ENCODE measurements around the gene PARD3. TPM values are rescaled to one million over a fixed set of nuclear protein-coding genes. Genes with fewer than 3 reads are reported as not detected.

PARD3 gene
- total and polyA plus RNA-seq, 7 donors = 20.2 to 84.4 (median 53.4) TPM

DNA sequence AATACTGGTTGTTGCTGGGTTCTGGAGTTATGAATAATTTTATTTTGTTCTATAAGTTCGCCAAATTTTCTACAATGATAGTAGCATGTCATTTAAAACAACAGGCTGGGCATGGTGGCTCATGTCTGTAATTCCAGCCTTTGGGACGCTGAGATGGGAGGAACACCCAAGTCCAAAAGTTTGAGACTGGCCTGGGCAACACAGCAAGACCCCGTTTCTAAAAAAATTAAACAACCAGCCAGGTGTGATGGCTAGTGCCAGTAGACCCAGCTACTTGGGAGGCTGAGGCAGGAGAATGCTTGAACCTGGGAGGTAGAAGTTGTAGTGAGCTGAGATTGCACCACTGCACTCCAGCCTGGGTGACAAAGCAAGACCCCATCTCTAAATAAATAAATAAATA, 347.7 kb downstream of the PARD3 start:
- Histone ChIP-seq H3K9me3 (no peaks in the 10 kb centered on the region), H3K4me1 (no peaks in the 10 kb centered on the region), H3K27ac (no peak overlapping the region), H3K4me3 (no peak overlapping the region), H3K27me3 (ENCODE audit: insufficient read depth in 3 of 3, low read length in 2 of 3) (no peaks in the 10 kb centered on the region), H3K36me3 (ENCODE audit: insufficient read depth in 1 of 2, low read depth in 1 of 2) (peaks cover 0 to 5% of the 10 kb centered on the region in 2 donors)
- no peak for DNase-seq
- TF ChIP-seq, protein P1, sequence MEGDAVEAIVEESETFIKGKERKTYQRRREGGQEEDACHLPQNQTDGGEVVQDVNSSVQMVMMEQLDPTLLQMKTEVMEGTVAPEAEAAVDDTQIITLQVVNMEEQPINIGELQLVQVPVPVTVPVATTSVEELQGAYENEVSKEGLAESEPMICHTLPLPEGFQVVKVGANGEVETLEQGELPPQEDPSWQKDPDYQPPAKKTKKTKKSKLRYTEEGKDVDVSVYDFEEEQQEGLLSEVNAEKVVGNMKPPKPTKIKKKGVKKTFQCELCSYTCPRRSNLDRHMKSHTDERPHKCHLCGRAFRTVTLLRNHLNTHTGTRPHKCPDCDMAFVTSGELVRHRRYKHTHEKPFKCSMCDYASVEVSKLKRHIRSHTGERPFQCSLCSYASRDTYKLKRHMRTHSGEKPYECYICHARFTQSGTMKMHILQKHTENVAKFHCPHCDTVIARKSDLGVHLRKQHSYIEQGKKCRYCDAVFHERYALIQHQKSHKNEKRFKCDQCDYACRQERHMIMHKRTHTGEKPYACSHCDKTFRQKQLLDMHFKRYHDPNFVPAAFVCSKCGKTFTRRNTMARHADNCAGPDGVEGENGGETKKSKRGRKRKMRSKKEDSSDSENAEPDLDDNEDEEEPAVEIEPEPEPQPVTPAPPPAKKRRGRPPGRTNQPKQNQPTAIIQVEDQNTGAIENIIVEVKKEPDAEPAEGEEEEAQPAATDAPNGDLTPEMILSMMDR (IDR thresholded peaks at IDR 0.05) = no peak
- WGBS, 3 donors = 94 to 99% (median 97%) methylated on average over 3 of the region's 3 CpGs
- no peak for ATAC-seq
- intact Hi-C loops (cut with DNase I) = no loop called here

DNA sequence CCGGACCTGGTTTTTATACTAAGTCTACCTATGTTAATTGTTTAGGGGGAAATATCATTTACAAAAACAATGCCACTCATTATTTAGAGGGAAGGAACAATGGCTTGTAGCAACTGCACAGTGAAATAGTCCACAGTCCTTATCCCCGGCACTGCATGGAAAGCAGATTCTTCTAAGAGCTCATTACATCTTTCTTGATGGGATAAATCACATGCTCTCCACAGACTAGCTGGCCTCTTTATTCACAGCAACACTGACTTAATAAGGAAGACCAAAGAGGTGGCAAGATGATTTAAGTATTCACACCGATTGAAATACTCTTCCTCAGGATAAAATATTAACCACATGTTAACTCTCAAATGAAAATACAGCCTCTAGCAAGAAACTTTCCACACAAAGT, 349.4 kb downstream of the PARD3 start:
- WGBS, 3 donors = 70 to 84% (median 76%) methylated on average over 3 of the region's 3 CpGs

DNA sequence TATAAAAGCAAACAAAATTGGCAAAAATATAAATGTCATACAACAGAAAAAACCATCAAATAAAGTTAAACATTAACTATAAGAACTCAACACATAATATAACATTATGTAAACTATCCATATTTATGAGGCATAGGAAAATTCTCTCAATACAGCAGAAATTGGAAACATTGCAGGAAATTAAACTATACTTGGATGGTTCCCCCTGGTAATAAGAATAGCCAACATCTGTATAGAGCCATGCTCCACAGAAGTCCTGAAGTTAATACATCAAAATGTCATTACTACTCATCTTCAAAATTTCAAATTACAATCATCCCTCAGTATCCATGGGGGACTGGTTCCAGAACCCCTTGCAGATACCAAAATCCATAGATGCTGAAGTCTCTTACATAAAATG, 350.5 kb downstream of the PARD3 start:
- no peak overlapping the region for H3K27ac ChIP-seq
- DNase-seq (no peak), ATAC-seq (no peak)
- no peak overlapping the region for H3K4me3 ChIP-seq
- no peaks in the 10 kb centered on the region for H3K27me3 ChIP-seq (ENCODE audit: insufficient read depth in 3 of 3, low read length in 2 of 3)
- TF ChIP-seq, protein P1 (IDR thresholded peaks at IDR 0.05) = no peak
- intact Hi-C loops (cut with DNase I) = no loop called here
- no peaks in the 10 kb centered on the region for H3K9me3 ChIP-seq
- H3K36me3 ChIP-seq (ENCODE audit: insufficient read depth in 1 of 2, low read depth in 1 of 2) = peaks cover 0 to 5% of the 10 kb centered on the region in 2 donors
- no peaks in the 10 kb centered on the region for H3K4me1 ChIP-seq

More for the DNA sequence above, 349.4 kb downstream of the PARD3 start:
- ATAC-seq (no peak), DNase-seq (no peak)
- Histone ChIP-seq H3K27me3 (ENCODE audit: insufficient read depth in 3 of 3, low read length in 2 of 3) (no peaks in the 10 kb centered on the region), H3K36me3 (ENCODE audit: insufficient read depth in 1 of 2, low read depth in 1 of 2) (peaks cover 0 to 5% of the 10 kb centered on the region in 2 donors), H3K27ac (no peak overlapping the region), H3K4me1 (no peaks in the 10 kb centered on the region), H3K9me3 (no peaks in the 10 kb centered on the region), H3K4me3 (no peak overlapping the region)
- intact Hi-C loops (cut with DNase I) = no loop called here
- TF ChIP-seq, protein P1 (IDR thresholded peaks at IDR 0.05) = no peak

DNA sequence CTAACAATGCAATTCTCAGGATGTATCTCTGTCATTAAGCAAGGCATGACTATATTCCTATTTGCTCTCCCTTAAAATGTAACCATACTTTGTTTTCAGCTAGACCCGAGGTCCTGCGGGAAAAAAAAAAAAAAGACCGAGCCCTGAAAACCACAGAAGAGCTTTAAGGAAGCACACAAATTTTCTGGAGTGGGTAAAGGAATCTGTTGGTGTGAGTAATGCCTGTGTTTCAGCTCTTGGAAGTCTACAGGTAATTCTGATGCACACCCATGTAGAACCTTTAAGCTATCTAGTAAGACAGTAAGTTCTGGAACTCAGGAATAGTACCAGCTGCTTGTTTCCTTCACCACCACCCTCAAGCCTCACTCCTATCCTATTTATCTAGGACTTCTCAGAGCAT, 351.1 kb downstream of the PARD3 start:
- H3K9me3 ChIP-seq = no peaks in the 10 kb centered on the region
- H3K36me3 ChIP-seq (ENCODE audit: insufficient read depth in 1 of 2, low read depth in 1 of 2) = no peaks in the 10 kb centered on the region
- TF ChIP-seq, protein P1 (IDR thresholded peaks at IDR 0.05) = no peak
- ATAC-seq (no peak), DNase-seq (no peak)
- 84 to 89% (median 86%) methylated on average over 3 of the region's 3 CpGs for WGBS, 3 donors
- no peak overlapping the region for H3K4me3 ChIP-seq
- no peaks in the 10 kb centered on the region for H3K4me1 ChIP-seq
- intact Hi-C loops (cut with DNase I) = no loop called here
- H3K27me3 ChIP-seq (ENCODE audit: insufficient read depth in 3 of 3, low read length in 2 of 3) = no peaks in the 10 kb centered on the region
- no peak overlapping the region for H3K27ac ChIP-seq

DNA sequence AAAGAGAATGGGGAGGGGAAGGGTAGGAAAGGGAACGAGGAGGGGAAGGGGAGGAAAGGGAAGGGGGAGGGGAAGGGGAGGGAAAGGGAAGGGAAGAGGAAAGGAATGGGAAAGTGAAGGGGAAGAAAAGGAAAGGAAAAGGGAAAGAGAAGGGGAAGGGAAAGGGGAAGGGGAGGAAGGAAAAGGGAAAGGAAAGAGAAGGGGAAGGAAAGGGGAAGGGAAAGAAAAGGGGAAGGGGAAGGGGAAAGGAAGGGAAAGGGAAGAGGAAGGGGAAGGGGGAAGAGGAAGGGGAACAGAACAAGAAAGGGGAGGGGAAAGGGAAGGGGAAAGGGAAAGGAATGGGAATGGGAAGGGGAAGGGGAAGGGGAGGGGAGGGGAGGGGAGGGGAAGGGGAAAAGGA, 352.1 kb downstream of the PARD3 start:
- Histone ChIP-seq H3K4me3 (no peak overlapping the region), H3K36me3 (ENCODE audit: insufficient read depth in 1 of 2, low read depth in 1 of 2) (no peaks in the 10 kb centered on the region), H3K27ac (no peak overlapping the region), H3K4me1 (no peaks in the 10 kb centered on the region), H3K9me3 (no peaks in the 10 kb centered on the region), H3K27me3 (ENCODE audit: insufficient read depth in 3 of 3, low read length in 2 of 3) (no peaks in the 10 kb centered on the region)
- ATAC-seq (no peak), DNase-seq (no peak)
- TF ChIP-seq, protein P1 (IDR thresholded peaks at IDR 0.05) = no peak
- intact Hi-C loops (cut with DNase I) = no loop called here
- WGBS, 3 donors = 83 to 93% (median 89%) methylated on average over 1 of the region's 1 CpG
